Right ventricle myocardium superior (tissue), 1 donor: ENCODE measurements around the gene KDSR. TPM values are rescaled to one million over a fixed set of nuclear protein-coding genes. Genes with fewer than 3 reads are reported as not detected.

Experiments
- ATAC-seq: fragments of 200-7000 bp; cut with Tn5 transposase; one replicate; pipeline ENCODE4 v1.9.1; 2020; ENCODE audit warnings: mild to moderate bottlenecking; ENCODE audit not compliant: poor library complexity
- DNase-seq: peaks from one replicate; pipeline ENCODE4 v3.0.0-alpha.2; 2020
- intact Hi-C: fragments of 100-400 bp; cut with DNase I; formaldehyde crosslinking; loops from one replicate; pipeline ENCODE4 v1.11.2; 2022
- long read RNA-seq: library from polyadenylated mRNA; unstranded; transcript quantifications from one replicate; pipeline ENCODE4 v2.0.0, GENCODE V29; 2021
- total RNA-seq: library from RNA; stranded (reverse); fragmentation: NEBNext Ultra II Directional; extraction: Animal tissue kit (Norgen Biotek cat#: 25700); gene quantifications from one replicate; pipeline ENCODE4 v1.2.1, GENCODE V29; 2021
- donor health status: DM: no; HTN: yes; CAD: no; lungs with severe emphysema.

Gene KDSR
- 29.2 TPM for total RNA-seq
- long read RNA-seq, full-length matches to known transcripts = 57 of 70 reads
- long read RNA-seq, partial matches to known transcripts = 1 of 70 reads
- long read RNA-seq, other reads (novel, unspliced or antisense) = 12 of 70 reads

- DNase-seq (peak; percentile 97), ATAC-seq (peak; percentile 98)
- intact Hi-C loops = loop anchor here (5.0 kb wide), 1 partner anchor 55 kb away; the partner anchor contains the start of gene VPS4B
Measured at GRCh38 chr18:63367053-63367953, at the start of gene KDSR. TSS of gene KDSR (minus strand) at chr18:63367206. CDS start at chr18:63367118, 88 bp downstream.

- ATAC-seq (no peak), DNase-seq (no peak)
- intact Hi-C loops = no loop called here
Measured at GRCh38 chr18:63412953-63413352, 45.9 kb upstream of the KDSR start.

GRCh38 chr18:63410792-63411191 is 43.8 kb upstream of the KDSR start:
- DNase-seq = no peak
- intact Hi-C loops = no loop called here
- no peak for ATAC-seq

GRCh38 chr18:63409301-63409700 is 42.3 kb upstream of the KDSR start:
- intact Hi-C loops = no loop called here
- DNase-seq = no peak
- no peak for ATAC-seq

- ATAC-seq (no peak), DNase-seq (no peak)
- intact Hi-C loops = no loop called here
Measured at GRCh38 chr18:63407734-63408133, 40.7 kb upstream of the KDSR start.

- ATAC-seq (peak; percentile 65), DNase-seq (no peak)
- intact Hi-C loops = no loop called here
Measured at GRCh38 chr18:63405986-63406385, 39.0 kb upstream of the KDSR start.

- peak; percentile 86 for ATAC-seq
- intact Hi-C loops = no loop called here
- DNase-seq = no peak
Measured at GRCh38 chr18:63402246-63403162, 35.5 kb upstream of the KDSR start.

- intact Hi-C loops = no loop called here
- no peak for DNase-seq
- ATAC-seq = no peak
Measured at GRCh38 chr18:63399300-63399699, 32.3 kb upstream of the KDSR start.

GRCh38 chr18:63397349-63397748 is 30.3 kb upstream of the KDSR start:
- no peak for DNase-seq
- intact Hi-C loops = no loop called here
- no peak for ATAC-seq

- DNase-seq = no peak
- intact Hi-C loops = no loop called here
- no peak for ATAC-seq
Measured at GRCh38 chr18:63395503-63395902, 28.5 kb upstream of the KDSR start.

- ATAC-seq = no peak
- intact Hi-C loops = no loop called here
- DNase-seq = no peak
Measured at GRCh38 chr18:63394954-63395353, 27.9 kb upstream of the KDSR start.

- DNase-seq (no peak), ATAC-seq (no peak)
- intact Hi-C loops = no loop called here
Measured at GRCh38 chr18:63387861-63388260, 20.9 kb upstream of the KDSR start.

GRCh38 chr18:63382843-63383242 is 15.8 kb upstream of the KDSR start:
- DNase-seq (no peak), ATAC-seq (no peak)
- intact Hi-C loops = no loop called here

GRCh38 chr18:63379639-63379962 is 12.6 kb upstream of the KDSR start:
- DNase-seq = no peak
- ATAC-seq = no peak
- intact Hi-C loops = no loop called here

GRCh38 chr18:63378919-63379638 is 12.1 kb upstream of the KDSR start:
- ATAC-seq (no peak), DNase-seq (no peak)
- intact Hi-C loops = no loop called here

- ATAC-seq (no peak), DNase-seq (no peak)
- intact Hi-C loops = no loop called here
Measured at GRCh38 chr18:63377275-63377980, 10.4 kb upstream of the KDSR start.

- intact Hi-C loops = no loop called here
- ATAC-seq (no peak), DNase-seq (no peak)
Measured at GRCh38 chr18:63376538-63376937, 9.5 kb upstream of the KDSR start.

GRCh38 chr18:63374540-63374939 is 7.5 kb upstream of the KDSR start:
- intact Hi-C loops = no loop called here
- ATAC-seq (no peak), DNase-seq (no peak)
